Inflammatory macrophage treated with lipopolysaccharide for 1 hour (primary cell): ENCODE measurements around the gene ZNF143.

Experiments used
- DNase-seq, 2 donors: peaks; one replicate each; pipeline ENCODE4 v3.0.0-alpha.2; 2020 to 2022

The ZNF143 gene

DNA sequence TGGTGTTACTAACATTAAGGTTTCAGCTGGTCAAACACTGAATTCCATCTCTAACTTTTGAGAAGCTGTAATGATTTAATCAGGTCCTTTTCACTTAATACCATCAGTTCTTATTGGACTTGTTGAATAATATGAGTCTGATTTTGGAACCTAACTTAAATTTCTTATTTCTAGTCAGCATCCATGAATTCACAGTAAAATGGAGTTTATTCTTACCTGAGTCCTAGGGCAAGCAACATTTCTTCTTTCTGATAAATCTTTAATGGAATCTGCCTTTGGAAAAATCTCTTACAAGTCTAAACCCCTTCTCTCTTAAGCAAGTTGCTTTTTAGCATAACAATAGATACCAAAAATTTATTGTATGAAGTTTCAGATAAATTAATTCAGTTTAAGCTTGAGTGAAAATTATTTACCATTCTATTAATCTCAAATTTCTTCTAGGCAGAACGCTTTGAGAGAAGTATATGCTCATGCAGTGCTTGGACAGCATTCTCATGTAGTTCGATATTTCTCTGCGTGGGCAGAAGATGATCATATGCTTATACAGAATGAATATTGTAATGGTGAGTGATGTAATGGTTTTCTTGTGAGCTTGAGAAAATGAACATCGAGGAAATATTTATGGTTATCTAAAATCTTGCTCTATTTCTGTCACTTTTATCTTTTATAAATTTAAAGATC is 116.0 kb downstream of the ZNF143 start:
- peak; percentile 45 to 62 for DNase-seq

DNA sequence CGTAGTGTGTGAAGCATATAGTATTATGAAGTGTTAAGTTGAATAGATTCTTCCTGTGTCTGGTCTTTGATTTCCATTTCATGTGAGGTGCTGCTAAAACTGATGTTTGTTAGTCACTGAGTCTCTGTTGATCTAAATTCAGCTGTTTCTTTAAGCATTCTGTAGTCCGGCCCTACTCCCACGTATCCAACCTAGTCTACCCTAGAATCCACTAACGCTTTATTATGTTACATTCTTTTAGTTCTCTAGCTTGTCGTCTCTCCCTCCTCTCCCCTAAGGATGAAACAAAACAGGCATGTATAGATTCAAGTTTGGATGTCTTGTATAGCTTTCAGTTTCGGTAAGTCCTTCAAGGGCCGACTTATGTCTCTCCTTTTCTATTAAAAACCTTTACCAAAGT is 116.7 kb downstream of the ZNF143 start:
- no peak for DNase-seq
